ENCODE measurements around the gene TRAPPC12. TPM values are rescaled to one million over a fixed set of nuclear protein-coding genes. Genes with fewer than 3 reads are reported as not detected.

The TRAPPC12 gene
- total RNA-seq, 3 donors from 2014 or later = 79.9 to 89.4 (median 84.5) TPM

- Mint-ChIP-seq H3K9me3 (no peaks in the 10 kb centered on the region), H3K36me3 (ENCODE audit: insufficient read depth) (peaks cover 44% of the 10 kb centered on the region), H3K27me3 (ENCODE audit: low read depth) (no peaks in the 10 kb centered on the region), H3K4me1 (ENCODE audit: low read depth) (peaks cover 2% of the 10 kb centered on the region), H3K4me3 (no peak overlapping the region)
- ATAC-seq (no peak), DNase-seq (no peak)
Measured at GRCh38 chr2:3426615-3427014, 47.1 kb downstream of the TRAPPC12 start.

GRCh38 chr2:3427272-3427671, 47.8 kb downstream of the TRAPPC12 start:
- H3K9me3 Mint-ChIP-seq = no peaks in the 10 kb centered on the region
- H3K4me3 Mint-ChIP-seq = no peak overlapping the region
- DNase-seq (no peak), ATAC-seq (no peak)
- H3K36me3 Mint-ChIP-seq (ENCODE audit: insufficient read depth) = peaks cover 49% of the 10 kb centered on the region
- no peaks in the 10 kb centered on the region for H3K27me3 Mint-ChIP-seq (ENCODE audit: low read depth)
- peaks cover 2% of the 10 kb centered on the region for H3K4me1 Mint-ChIP-seq (ENCODE audit: low read depth)

DNA sequence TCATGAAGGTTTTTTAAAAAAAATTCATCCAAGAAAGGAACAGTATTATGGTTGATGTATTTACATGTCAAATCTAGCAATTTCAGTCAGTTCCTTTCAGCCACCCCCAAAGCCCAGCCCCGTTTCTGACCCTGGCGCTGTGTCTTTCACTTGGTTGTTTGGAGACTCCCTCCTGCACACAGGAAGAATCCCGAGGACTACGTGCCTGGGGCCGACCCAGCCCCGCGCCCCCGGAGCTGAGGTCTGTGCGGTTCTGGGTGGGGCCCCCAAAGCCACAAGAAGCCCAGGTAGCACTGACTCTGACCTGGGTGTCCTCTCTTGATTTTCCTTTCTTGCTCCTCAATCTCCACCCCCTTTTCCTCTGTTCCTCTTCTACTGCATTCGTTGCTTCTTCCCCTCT, 49.1 kb downstream of the TRAPPC12 start:
- ATAC-seq = no peak
- no peaks in the 10 kb centered on the region for H3K9me3 Mint-ChIP-seq
- no peak overlapping the region for H3K4me3 Mint-ChIP-seq
- H3K4me1 Mint-ChIP-seq (ENCODE audit: low read depth) = peaks cover 2% of the 10 kb centered on the region
- H3K36me3 Mint-ChIP-seq (ENCODE audit: insufficient read depth) = peaks cover 44% of the 10 kb centered on the region
- no peaks in the 10 kb centered on the region for H3K27me3 Mint-ChIP-seq (ENCODE audit: low read depth)
- no peak for DNase-seq

- Mint-ChIP-seq H3K27me3 (ENCODE audit: low read depth) (no peaks in the 10 kb centered on the region), H3K4me1 (ENCODE audit: low read depth) (no peaks in the 10 kb centered on the region), H3K9me3 (no peaks in the 10 kb centered on the region), H3K36me3 (ENCODE audit: insufficient read depth) (peaks cover 39% of the 10 kb centered on the region), H3K4me3 (no peak overlapping the region)
- ATAC-seq = no peak
- DNase-seq = no peak
Measured at GRCh38 chr2:3429066-3429610, 49.6 kb downstream of the TRAPPC12 start.

- no peaks in the 10 kb centered on the region for H3K9me3 Mint-ChIP-seq
- no peak overlapping the region for H3K4me3 Mint-ChIP-seq
- no peaks in the 10 kb centered on the region for H3K4me1 Mint-ChIP-seq (ENCODE audit: low read depth)
- H3K27me3 Mint-ChIP-seq (ENCODE audit: low read depth) = no peaks in the 10 kb centered on the region
- H3K36me3 Mint-ChIP-seq (ENCODE audit: insufficient read depth) = peaks cover 37% of the 10 kb centered on the region
- DNase-seq = no peak
- ATAC-seq = no peak
Measured at GRCh38 chr2:3430172-3430571, 50.7 kb downstream of the TRAPPC12 start.

DNA sequence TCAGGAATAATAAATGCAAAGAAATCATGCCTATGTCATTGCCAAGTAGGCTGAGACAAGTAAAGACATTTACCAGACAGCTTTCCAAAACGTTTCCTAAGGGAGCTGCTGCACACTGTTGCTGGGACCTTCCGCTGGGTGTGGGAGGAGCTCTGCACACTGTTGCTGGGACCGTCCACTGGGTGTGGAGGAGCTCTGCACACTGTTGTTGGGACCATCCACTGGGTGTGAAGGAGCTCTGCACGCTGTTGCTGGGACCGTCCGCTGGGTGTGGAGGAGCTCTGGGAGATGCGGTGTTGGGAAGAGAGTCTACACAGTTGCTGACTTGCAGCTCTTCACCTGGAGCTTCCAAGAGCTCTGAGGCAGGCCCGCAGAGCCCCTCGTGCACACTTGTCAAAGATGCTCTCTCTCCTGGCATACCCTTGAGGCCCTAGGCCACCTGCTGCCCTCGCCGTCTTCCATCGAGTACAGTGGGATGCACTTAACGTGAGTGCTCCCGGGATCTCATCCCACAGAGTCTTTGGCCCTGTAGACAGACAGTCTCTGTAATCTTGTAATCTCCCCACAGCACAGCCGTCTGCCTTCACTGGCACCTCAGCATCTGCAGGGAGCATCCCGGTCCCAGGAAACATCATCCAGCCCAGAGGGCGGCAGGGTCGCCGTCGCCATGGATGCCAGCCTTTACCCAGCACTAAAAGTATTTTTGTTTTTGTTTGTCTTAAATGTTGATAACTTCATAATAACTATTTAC, 51.4 kb downstream of the TRAPPC12 start:
- Mint-ChIP-seq H3K4me3 (no peak overlapping the region), H3K9me3 (no peaks in the 10 kb centered on the region), H3K36me3 (ENCODE audit: insufficient read depth) (peaks cover 36% of the 10 kb centered on the region), H3K4me1 (ENCODE audit: low read depth) (no peaks in the 10 kb centered on the region), H3K27me3 (ENCODE audit: low read depth) (no peaks in the 10 kb centered on the region)
- DNase-seq (no peak), ATAC-seq (no peak)

DNA sequence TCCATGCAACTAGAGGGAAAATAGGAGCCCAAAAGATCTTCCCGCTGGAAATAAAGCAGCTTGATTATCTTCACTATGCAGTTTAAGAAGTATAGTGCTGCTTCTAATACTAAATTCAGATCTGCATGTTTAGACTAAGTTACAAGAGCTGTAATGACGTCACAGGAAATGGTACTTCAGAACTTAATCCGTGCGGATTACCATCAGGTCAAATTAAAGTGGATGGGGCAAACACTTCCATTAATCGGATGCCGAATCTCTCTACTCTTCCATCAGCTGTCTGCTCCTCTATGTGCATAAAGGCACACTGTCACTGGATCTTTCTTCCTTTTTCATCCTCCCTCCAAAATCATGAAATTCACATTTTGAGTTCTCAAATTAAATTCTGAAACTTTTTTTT, 52.6 kb downstream of the TRAPPC12 start:
- Mint-ChIP-seq H3K4me3 (no peak overlapping the region), H3K9me3 (no peaks in the 10 kb centered on the region), H3K27me3 (ENCODE audit: low read depth) (no peaks in the 10 kb centered on the region), H3K4me1 (ENCODE audit: low read depth) (no peaks in the 10 kb centered on the region), H3K36me3 (ENCODE audit: insufficient read depth) (peaks cover 35% of the 10 kb centered on the region)
- ATAC-seq (no peak), DNase-seq (no peak)

GRCh38 chr2:3432693-3433338, 53.3 kb downstream of the TRAPPC12 start:
- H3K27me3 Mint-ChIP-seq (ENCODE audit: low read depth) = no peaks in the 10 kb centered on the region
- peaks cover 31% of the 10 kb centered on the region for H3K36me3 Mint-ChIP-seq (ENCODE audit: insufficient read depth)
- no peaks in the 10 kb centered on the region for H3K4me1 Mint-ChIP-seq (ENCODE audit: low read depth)
- DNase-seq (no peak), ATAC-seq (no peak)
- H3K9me3 Mint-ChIP-seq = no peaks in the 10 kb centered on the region
- H3K4me3 Mint-ChIP-seq = no peak overlapping the region

GRCh38 chr2:3433339-3433699, 53.8 kb downstream of the TRAPPC12 start:
- ATAC-seq (no peak), DNase-seq (no peak)
- peaks cover 27% of the 10 kb centered on the region for H3K36me3 Mint-ChIP-seq (ENCODE audit: insufficient read depth)
- no peaks in the 10 kb centered on the region for H3K27me3 Mint-ChIP-seq (ENCODE audit: low read depth)
- H3K9me3 Mint-ChIP-seq = no peaks in the 10 kb centered on the region
- no peak overlapping the region for H3K4me3 Mint-ChIP-seq
- H3K4me1 Mint-ChIP-seq (ENCODE audit: low read depth) = no peaks in the 10 kb centered on the region

DNA sequence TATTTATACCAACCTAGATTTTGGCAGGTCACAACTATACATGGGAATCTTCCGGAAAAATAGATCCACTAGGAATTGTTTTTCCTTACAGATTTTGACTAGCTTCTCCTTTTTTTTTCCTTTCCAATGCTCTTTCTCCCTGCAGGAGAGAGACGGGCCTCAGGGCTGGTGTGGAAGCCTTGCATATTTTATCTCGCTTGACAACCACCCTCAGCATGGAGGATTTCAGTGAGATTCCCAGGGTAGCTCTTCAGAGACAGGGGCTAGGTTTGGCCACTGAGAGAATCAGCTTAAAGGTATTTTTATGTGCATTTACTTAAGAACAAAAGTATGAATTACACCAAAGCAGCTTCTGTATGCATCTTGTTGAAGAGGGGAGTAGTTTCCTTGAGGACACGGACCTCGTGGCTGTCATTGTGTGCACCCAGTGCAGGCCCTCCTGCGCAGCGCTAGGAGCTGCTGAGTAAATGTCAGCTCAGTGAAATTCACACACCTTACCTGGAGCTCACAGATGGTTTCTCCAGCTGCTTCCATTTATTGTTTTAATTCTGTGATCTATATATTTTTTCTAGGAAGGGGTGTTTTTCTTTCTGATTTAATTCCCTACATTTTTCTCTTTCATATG, 54.4 kb downstream of the TRAPPC12 start:
- DNase-seq = no peak
- H3K9me3 Mint-ChIP-seq = no peaks in the 10 kb centered on the region
- no peaks in the 10 kb centered on the region for H3K27me3 Mint-ChIP-seq (ENCODE audit: low read depth)
- H3K4me1 Mint-ChIP-seq (ENCODE audit: low read depth) = no peaks in the 10 kb centered on the region
- peaks cover 25% of the 10 kb centered on the region for H3K36me3 Mint-ChIP-seq (ENCODE audit: insufficient read depth)
- no peak for ATAC-seq
- H3K4me3 Mint-ChIP-seq = no peak overlapping the region

DNA sequence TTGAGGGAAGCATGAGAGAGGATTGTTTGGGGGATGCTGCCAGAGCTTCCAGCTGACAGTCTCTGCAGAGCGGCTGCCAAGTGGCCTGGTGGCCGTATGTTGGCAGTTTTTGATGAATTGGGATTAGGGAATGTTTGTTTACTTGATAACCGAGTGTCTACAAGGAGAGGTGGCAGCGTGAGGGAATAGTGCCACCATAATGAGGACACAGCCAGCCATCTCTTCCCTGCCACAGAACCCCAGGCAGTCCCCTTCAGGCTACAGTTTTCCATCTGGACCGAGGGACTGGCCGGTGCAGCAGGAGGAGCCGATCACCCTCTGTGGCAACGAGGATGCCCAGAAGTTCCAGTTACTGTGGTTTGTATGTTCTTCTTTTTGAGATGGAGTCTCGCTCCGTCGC, 55.2 kb downstream of the TRAPPC12 start:
- ATAC-seq = no peak
- Mint-ChIP-seq H3K36me3 (ENCODE audit: insufficient read depth) (peaks cover 22% of the 10 kb centered on the region), H3K4me3 (no peak overlapping the region), H3K27me3 (ENCODE audit: low read depth) (no peaks in the 10 kb centered on the region), H3K4me1 (ENCODE audit: low read depth) (peaks cover 2% of the 10 kb centered on the region), H3K9me3 (no peaks in the 10 kb centered on the region)
- DNase-seq = no peak

DNA sequence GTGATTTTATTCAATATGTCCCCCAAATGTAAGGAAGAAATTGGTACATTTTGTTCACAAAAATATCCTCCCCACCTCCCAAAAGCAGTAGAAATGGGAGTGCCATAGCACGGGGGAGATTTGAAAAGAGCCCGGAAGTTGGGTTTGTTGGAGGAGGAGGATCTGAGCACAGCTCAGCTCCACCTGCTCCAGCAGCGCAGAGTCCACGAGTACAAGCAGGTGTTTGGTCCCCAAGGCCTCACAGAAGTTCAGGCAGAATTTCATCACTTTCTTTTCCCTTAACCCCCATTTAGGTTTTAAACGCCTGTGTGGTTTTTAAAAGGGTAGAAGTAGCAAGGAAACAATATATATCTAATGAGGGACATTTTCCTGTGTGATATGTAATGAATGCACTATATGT, 56.0 kb downstream of the TRAPPC12 start:
- no peak for DNase-seq
- Mint-ChIP-seq H3K9me3 (no peaks in the 10 kb centered on the region), H3K27me3 (ENCODE audit: low read depth) (no peaks in the 10 kb centered on the region), H3K36me3 (ENCODE audit: insufficient read depth) (peaks cover 17% of the 10 kb centered on the region), H3K4me3 (no peak overlapping the region), H3K4me1 (ENCODE audit: low read depth) (peaks cover 10% of the 10 kb centered on the region)
- ATAC-seq = no peak

- ATAC-seq (no peak), DNase-seq (no peak)
- no peaks in the 10 kb centered on the region for H3K27me3 Mint-ChIP-seq (ENCODE audit: low read depth)
- H3K36me3 Mint-ChIP-seq (ENCODE audit: insufficient read depth) = peaks cover 9% of the 10 kb centered on the region
- H3K9me3 Mint-ChIP-seq = no peaks in the 10 kb centered on the region
- H3K4me1 Mint-ChIP-seq (ENCODE audit: low read depth) = peaks cover 22% of the 10 kb centered on the region
- no peak overlapping the region for H3K4me3 Mint-ChIP-seq
Measured at GRCh38 chr2:3440477-3440876, 61.0 kb downstream of the TRAPPC12 start.

- H3K4me1 Mint-ChIP-seq (ENCODE audit: low read depth) = peaks cover 22% of the 10 kb centered on the region
- peaks cover 11% of the 10 kb centered on the region for H3K36me3 Mint-ChIP-seq (ENCODE audit: insufficient read depth)
- H3K4me3 Mint-ChIP-seq = no peak overlapping the region
- ATAC-seq (no peak), DNase-seq (no peak)
- H3K27me3 Mint-ChIP-seq (ENCODE audit: low read depth) = no peaks in the 10 kb centered on the region
- no peaks in the 10 kb centered on the region for H3K9me3 Mint-ChIP-seq
Measured at GRCh38 chr2:3441465-3441864, 62.0 kb downstream of the TRAPPC12 start.

GRCh38 chr2:3442185-3442584, 62.7 kb downstream of the TRAPPC12 start:
- peaks cover 22% of the 10 kb centered on the region for H3K4me1 Mint-ChIP-seq (ENCODE audit: low read depth)

More at GRCh38 chr2:3442185-3442584, 62.7 kb downstream of the TRAPPC12 start:
- Mint-ChIP-seq H3K9me3 (no peaks in the 10 kb centered on the region), H3K36me3 (ENCODE audit: insufficient read depth) (peaks cover 15% of the 10 kb centered on the region), H3K4me3 (no peak overlapping the region), H3K27me3 (ENCODE audit: low read depth) (no peaks in the 10 kb centered on the region)
- ATAC-seq (no peak), DNase-seq (no peak)

Measured in activated T-cell treated with anti-CD3 and anti-CD28 coated beads, Interleukin-2, amount 50 U/mL, for 4 hours (primary cell).